Glomerular visceral epithelial cell (primary cell): Measurements from ENCODE around the gene PARVG.
"Not testable (repeated sequence)": the region's sequence is repeated elsewhere in the genome, so short reads cannot be mapped to it uniquely, and the experiment has no call there.

ENCODE experiments used
- DNase-seq: peaks from one replicate; pipeline ENCODE4 v3.0.0-alpha.2; 2016; ENCODE audit errors: extremely low spot score

Gene PARVG

DNA sequence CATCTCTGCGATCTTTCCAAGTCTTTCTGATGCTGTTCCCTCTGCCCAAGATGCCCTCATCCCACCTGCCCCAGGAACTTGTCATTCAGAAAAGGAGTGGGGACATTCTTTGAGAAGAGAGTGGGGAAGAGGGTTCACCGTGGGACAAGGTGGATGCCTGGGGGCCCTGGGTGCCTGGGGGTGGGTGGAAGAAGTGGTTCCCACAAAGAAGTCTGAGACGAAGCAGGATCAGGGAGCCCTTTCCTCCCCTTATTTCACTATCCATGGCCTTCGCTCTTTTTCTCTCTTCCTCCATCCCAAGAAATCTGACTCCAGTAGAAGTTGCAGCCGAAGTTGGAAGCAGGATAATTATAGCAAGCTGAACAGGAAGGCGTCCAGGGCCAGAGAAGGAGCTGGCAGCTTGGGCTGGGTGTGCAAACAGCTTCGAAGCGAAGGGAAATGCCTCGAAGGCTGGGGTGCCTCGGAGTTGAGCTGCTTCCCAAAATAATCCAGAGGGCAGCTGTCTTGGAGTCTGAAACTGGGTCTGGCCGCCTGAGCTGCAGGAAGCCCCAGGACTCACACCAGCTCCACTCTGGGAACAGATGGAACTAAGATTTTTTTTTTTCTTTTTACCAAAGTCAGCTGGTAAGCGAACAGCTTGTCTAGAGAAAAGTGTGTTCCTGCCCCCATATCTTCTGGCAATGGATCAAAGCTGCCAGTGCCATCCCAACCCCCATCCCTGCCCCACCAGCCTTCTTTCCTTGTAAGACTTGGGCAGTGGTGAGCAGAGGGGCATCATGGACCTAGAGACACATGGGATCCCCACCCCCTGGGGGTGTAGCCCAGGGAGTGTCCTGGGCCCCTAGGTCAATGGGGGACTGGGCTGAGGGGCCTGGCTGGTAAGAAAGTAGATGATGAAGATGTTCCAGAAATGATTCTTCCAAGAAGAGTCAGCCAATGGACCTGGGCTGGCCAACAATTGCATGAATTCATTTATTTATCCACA, 31.5 kb downstream of the PARVG start:
- DNase-seq, result no peak

DNA sequence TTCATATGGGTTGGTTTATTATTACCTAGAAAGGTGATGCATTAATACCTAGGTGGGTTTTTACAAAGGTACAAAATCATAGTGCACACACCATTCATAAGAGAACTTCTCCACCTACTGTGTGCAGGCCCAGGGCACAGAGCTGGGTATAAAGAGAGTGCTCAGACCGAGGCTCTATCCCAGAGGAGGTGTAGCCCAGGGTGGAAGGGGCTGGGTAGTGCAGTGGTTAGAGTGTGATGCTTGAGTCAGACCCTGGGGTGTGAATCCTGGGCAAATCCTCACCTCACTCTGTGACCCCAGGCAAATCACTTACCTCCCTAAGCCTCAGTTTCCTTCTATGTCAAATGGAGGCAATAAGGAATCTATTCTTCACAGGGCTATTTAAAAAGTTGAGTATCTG, 32.2 kb downstream of the PARVG start:
- no peak for DNase-seq

DNA sequence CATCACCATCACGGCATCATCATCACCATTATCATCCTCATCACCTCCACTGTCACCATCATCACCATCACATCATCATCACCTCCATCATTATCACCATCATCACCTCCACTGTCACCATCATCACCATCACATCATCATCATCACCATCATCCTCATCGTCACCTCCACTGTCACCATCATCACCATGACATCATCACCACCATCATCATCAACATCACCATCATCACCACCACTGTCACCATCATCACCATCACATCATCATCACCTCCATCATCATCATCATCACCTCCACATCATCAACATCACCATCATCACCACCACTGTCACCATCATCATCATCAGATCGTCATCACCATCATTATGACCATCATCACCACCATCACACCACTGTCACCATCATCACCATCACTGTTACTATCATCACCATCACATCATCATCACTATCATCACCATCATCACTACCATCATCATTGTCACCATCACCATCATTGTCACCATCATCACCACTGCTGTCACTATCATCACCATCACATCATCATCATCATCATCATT, 32.8 kb downstream of the PARVG start:
- DNase-seq, result no peak

GRCh38 chr22:44214187-44214586, 33.5 kb downstream of the PARVG start:
- no peak for DNase-seq

DNA sequence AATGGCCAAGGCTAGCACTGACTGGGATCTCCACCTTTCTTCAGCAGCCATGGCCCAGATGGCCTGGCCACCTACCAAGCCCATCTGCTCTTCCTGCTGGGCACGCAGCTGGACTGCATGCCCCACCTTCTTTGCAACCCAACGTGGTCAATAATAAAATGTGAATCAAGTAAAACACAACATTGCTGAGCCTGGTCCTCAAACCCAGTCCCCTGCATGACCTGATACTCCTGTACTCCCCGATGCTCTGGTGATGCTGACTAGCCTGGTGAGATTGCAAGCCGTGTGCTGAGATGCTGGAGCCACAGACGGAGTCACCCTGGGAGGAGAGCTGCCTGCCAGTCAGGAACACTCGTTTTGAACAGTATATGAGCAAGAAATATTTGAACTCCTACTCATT, 34.0 kb downstream of the PARVG start:
- no peak for DNase-seq

DNA sequence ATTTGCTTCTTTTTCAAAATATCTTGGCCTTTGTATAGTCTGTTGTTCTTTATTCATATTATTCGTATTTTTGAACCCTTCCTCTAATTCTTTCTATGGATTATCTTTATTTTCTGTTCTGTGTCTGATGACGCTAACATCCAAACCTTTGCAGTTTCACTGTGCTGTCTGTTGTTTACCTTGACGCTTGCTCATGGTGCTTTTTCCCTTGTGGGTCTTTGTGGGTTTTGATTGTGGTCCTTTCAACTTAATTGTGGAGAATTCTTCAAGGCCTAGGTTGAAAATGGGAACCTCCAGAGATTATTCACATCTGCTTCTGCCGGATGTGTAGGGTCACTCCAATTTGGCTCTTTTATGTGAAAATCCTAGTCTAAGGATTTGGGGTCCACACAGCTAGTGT, 34.6 kb downstream of the PARVG start:
- no peak for DNase-seq

- DNase-seq, result no peak
Observed at GRCh38 chr22:44217346-44217745, 36.6 kb downstream of the PARVG start.

GRCh38 chr22:44218071-44218470, 37.3 kb downstream of the PARVG start:
- DNase-seq, result no peak

DNA sequence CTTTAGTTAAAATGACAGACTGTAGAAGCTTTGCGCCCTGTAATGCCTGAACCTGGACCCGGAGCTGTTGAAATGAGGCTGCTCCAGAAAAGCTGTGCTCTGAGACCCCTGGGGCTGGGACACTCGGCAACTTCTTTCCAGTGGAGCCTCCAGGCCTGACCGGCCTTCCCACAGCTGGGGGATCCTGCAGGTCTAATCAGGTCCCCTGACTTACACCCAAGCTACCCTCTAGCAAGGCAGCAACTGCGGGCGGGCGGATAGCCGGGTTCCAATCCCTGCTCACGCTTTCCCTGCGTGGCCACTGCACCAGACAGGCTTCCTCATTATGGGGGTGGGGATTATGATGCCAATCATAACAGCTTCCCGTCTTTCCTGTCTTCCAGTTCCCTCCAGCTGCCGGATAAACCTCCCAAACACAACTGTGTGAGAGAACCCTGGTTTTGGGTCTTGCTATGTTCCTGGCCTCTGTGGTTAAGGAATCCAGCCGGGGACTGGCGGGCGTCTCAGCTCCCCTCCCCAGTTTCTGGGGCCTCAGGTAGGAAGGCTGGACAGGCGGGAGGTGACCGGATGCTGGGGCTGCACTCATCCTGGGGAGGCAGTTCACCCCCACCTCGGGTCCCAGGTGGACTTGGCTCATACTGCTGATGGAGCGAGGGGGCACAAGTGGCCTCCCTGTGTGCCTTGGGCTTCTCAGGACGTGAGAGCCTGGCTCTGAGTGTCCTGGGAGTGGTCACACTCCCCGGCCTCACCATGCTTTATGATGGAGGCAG, 38.6 kb downstream of the PARVG start:
- no peak for DNase-seq

DNA sequence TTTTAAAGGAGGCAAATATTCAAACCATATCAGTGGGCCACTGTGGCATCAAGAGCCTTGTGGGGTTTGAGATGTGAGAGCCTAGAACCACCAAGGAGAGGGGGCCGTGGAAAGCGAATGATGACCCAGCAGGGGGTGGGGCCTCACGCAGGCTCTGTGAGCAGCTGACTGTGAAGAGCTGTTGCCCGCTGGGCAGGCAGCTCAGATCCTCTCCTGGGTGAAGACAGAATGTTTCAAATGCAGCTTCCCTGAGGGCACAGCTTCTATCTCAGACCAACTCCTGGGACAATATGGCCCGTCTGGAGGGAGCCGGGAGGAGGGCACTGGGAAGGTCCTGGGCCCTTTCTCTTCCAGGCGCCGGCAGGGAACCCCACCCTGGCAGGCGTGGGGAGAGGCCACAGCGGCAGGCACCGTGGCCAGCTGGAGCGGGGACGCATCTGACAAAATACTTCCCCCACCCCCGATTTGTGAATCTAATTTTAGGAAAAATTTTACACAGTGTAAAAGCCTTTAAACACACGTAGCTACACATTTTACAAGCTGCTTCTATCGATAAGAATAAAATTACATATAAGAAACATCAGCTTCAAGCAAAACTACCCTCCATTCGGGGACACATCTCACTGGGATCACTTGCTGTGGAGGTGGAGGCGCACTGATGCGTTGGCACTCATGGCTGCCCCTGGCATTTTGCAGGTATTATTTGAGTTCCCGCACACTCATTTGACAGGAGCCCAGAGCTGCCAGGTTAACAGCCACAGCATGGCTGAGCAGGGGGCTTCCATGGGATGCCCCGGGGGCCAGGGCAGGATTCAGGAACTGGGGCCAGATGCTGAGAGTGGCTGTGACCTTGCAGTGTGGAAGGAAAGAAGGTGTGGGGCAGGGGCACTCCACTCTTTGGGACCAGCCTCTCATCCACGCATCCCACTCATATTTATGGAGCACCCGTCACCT, 40.3 kb downstream of the PARVG start:
- no peak for DNase-seq

DNA sequence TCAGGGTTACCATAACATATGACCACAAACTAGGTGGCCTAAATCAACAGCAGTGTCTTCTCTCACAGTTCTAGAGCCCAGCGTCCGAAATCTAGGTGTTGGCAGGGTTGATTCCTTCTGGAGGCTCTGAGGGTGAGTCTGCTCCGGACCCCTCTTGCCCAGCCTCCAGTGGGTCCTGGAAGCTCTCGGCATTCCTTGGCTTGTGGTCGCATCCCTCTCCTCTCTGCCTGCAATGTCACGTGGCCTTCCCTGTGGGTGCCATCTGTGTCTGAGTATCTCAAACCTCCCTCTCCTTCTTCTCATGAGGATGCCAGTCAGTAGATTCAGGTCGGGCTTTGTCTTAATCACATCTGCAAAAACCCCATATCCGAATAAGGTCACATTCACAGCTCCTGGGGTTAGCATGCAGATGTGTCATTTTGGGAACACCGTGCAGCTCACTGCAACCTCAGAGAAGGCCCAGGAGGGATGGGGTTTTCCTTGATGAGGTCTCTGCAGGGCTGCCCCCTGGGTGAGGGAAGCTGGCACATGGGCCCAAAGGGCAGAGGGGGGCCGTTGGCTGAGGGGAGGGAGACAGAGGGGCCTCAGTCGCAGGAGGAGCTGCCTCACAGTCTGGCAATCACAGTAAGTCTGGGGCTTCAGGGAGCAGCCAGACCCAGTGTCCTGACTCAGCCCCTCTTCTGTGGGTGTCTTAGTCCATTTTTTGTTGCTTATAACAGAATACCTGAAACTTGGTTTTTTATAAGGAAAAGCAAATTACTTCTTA, 41.2 kb downstream of the PARVG start:
- DNase-seq, result no peak

- no peak for DNase-seq
Observed at GRCh38 chr22:44224166-44224565, 43.4 kb downstream of the PARVG start.

DNA sequence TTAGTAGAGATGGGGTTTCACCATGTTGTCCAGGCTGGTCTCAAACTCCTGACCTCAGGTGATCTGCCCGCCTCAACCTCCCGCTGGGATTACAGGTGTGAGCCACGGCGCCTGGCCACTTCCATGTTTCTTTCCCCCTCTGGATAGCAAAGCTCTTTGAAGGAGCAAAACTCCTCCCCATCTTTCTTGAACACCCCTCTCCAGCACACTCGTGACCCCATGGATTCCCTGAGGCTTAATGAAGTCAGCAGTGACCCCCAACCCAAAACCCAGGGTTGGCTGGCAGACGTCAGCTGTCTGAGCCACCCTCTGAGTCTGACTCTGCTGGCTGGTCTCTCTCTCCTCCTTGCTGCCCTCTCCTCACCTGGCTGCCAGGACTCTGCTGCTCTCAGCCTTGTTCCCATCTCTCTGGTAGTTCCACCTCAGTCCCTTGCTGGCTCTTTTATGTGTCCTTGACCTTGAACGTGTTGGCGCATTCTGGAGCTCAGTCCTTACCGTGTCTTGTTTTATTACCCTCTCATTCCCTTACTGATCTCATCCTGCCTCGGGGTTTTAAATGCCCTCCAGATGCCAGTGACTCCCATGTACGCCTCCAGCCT, 44.5 kb downstream of the PARVG start:
- DNase-seq, result no peak

DNA sequence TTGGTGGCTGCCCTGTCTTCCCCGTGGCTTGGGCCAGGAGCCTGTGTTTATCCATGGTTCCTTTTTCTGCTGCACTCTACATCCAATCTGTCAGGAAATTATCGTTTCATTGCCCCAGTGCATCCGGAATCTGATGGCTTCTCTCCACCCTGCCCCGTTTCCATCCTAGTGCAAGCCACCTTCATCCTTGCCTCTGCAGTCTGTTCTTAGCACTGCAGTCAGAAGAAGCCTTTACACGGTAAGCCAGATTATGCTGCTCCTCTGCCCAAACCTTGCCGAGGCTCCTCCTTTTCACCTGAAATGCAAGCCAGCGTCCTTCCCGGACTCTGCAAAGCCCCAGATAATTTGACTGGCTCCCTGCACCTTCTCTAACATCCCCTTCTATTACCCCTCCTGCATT, 45.1 kb downstream of the PARVG start:
- no peak for DNase-seq

GRCh38 chr22:44229331-44229730, 48.6 kb downstream of the PARVG start:
- no peak for DNase-seq

GRCh38 chr22:44229809-44230208, 49.1 kb downstream of the PARVG start:
- no peak for DNase-seq

DNA sequence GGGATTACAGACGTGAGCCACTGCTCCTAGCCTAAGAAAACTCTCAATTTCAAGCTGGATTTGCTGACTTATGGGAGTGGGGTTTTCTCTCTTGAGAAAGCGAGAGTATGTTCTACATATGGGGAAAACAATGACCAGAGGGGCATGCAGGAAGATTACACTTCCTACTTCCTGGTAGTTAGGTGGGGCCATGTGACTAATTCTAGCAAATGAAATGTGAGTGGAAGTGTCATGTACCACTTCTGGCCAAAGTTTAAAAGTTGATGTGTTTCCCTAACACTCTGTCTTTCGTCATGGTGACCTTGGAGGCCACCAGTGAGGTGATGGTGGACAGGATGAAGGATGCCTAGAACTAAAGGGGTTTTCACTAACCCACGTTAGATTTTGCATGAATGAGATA, 50.5 kb downstream of the PARVG start:
- DNase-seq, result no peak

DNA sequence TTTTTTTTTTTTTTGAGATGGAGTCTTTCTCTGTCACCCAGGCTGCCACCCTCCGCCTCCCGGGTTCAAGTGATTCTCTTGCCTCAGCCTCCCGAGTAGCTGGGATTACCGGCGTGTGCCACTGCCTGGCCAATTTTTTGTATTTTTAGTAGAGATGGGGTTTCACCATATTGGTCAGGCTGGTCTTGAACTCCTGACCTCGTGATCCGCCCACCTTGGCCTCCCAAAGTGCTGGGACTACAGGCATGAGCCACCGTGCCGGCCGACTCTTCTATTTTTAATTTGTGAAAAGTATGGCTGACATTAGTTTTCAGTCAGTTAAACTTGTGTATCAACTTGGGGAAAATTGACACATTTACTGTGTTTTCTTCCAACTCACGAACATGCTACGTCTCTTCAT, 53.6 kb downstream of the PARVG start:
- DNase-seq, result not testable (repeated sequence)

GRCh38 chr22:44237290-44237689, 56.6 kb downstream of the PARVG start:
- DNase-seq, result no peak

DNA sequence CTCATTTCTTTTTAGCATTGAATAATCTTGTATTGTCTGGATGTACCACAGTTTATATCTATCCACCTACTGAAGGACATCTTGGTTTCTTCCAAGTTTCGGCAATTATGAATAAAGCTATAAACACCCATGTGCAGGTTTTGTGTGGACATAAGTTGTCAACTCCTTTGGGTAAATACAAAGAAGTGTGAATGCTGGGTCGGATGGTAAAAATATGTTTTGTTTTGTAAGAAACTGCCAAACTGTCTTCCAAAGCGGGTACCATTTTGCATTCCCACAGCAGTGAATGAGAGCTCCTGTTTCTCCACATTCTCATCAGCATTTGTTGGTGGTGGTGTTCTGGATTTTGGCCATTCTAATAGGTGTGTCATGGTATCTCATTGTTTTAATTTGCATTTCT, 60.4 kb downstream of the PARVG start:
- DNase-seq, result not testable (repeated sequence)
